ENCODE data around the gene SFXN3.
A peak's percentile ranks its signal among the peaks of the same experiment; 100 is the strongest.

SFXN3 gene

GRCh38 chr10:101031128-101031795 is at the start of gene SFXN3, which contains the start of gene PDZD7:
SFXN3 (plus strand) TSS chr10:101031234; CDS start chr10:101034695, 3,461 bp downstream.
PDZD7 (minus strand) TSS chr10:101031129; CDS start chr10:101030219, 910 bp downstream.
- peak; percentile 98 for DNase-seq
- Mint-ChIP-seq H3K36me3 (ENCODE audit: low read depth) (peaks cover 14% of the 10 kb centered on the region), H3K27me3 (peaks cover 8% of the 10 kb centered on the region), H3K4me3 (peak within 1 kb of the TSS; percentile 77), H3K9me3 (no peaks in the 10 kb centered on the region), H3K4me1 (ENCODE audit: low read depth) (peaks cover 28% of the 10 kb centered on the region), H3K27ac (peak within 1 kb of the TSS; percentile 90)

- Mint-ChIP-seq H3K9me3 (no peaks in the 10 kb centered on the region), H3K4me1 (ENCODE audit: low read depth) (peaks cover 26% of the 10 kb centered on the region), H3K36me3 (ENCODE audit: low read depth) (peaks cover 72% of the 10 kb centered on the region), H3K4me3 (no peak overlapping the region), H3K27me3 (no peaks in the 10 kb centered on the region), H3K27ac (no peak overlapping the region)
- DNase-seq, result peak; percentile 24
These were observed 47.9 kb upstream of the SFXN3 start for GRCh38 chr10:100982916-100983830.

DNA sequence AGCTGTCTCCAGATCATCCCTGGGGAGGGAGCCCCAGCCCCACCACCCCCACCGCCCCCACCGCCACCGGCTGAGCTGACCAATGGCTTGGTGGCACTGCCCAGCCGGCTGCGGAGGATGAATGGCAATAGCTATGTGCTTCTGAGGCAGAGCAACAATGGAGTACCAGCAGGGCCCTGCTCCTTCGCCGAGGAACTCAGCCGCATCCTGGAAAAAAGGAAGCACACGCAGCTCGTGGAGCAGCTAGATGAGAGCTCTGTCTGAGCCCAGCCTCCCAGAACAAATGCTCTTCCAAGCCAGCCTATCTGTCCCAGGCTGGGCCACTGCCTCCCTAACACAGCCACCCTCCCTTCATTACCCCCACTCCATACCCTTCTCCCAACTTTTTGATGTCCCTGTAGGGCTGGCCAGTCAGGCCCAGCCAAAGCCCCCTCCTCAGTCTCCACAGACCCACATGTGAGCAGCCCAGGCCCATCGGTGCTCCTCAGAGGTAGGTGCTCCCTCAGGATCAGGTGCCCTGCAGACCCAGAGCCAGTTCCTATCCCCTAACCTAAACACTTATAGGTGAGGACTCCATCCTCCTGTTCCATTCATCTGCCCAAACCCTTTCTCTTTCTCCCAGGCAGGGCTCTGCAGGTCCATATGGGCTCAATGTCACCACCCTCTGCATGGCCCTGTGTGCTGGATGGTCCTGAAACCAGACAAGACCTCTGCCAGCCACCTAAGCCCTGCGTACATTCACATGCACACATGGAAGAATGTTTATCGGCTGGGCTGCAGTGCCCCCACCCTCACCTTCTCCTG is 47.0 kb upstream of the SFXN3 start:
- no peak overlapping the region for H3K4me3 Mint-ChIP-seq
- no peaks in the 10 kb centered on the region for H3K27me3 Mint-ChIP-seq
- H3K4me1 Mint-ChIP-seq (ENCODE audit: low read depth), result peaks cover 29% of the 10 kb centered on the region
- DNase-seq, result peak; percentile 21
- H3K9me3 Mint-ChIP-seq, result no peaks in the 10 kb centered on the region
- H3K36me3 Mint-ChIP-seq (ENCODE audit: low read depth), result peaks cover 77% of the 10 kb centered on the region
- no peak overlapping the region for H3K27ac Mint-ChIP-seq

DNA sequence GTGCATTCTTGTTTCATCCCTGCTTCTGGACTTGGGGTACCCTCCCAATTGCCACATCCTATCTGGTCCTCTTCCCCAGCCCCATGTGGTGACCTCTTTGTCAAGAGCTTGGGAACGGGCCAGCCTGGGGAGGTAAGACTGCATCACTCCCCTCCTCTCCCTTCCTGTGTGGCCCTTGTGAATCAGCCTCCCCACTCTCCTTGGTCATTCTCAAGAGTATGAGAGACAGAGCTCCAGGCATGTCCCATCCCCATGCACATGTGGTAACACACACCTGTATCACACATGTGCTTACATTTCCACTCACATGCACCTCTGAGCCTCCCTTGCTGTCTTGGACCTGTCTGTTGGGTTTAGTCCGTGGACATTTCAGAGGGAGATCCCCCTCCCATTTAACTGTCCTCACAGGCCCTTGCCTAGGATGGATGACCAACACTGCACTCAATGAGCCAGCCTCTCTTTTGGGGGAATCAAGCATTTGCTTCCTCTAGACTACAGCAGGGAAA is 46.3 kb upstream of the SFXN3 start:
- H3K9me3 Mint-ChIP-seq, result no peaks in the 10 kb centered on the region
- peaks cover 35% of the 10 kb centered on the region for H3K4me1 Mint-ChIP-seq (ENCODE audit: low read depth)
- peaks cover 82% of the 10 kb centered on the region for H3K36me3 Mint-ChIP-seq (ENCODE audit: low read depth)
- DNase-seq, result no peak
- H3K27me3 Mint-ChIP-seq, result no peaks in the 10 kb centered on the region
- H3K27ac Mint-ChIP-seq, result peak overlapping the region; percentile 11
- no peak overlapping the region for H3K4me3 Mint-ChIP-seq

DNA sequence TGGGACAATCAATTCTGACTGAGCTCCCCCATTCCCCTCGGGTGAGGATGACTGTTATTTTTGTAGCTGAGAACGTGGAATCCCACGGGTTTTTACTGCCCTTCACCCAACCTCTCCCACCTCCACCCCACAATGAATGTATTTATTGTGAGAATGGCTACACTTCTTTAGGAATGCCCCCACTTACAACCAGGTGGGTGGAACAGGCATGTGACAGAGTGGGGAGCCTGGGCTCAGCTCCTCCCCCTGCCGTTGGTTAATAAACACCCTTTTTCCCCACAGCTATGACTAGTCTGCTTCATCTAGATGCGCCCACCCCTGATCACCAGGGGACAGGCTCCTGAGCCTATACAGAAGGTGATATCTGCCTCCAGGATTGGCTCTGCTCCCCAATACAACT is 45.7 kb upstream of the SFXN3 start:
- no peaks in the 10 kb centered on the region for H3K27me3 Mint-ChIP-seq
- H3K4me3 Mint-ChIP-seq, result peak overlapping the region; percentile 96
- peaks cover 38% of the 10 kb centered on the region for H3K4me1 Mint-ChIP-seq (ENCODE audit: low read depth)
- peaks cover 83% of the 10 kb centered on the region for H3K36me3 Mint-ChIP-seq (ENCODE audit: low read depth)
- no peak for DNase-seq
- no peaks in the 10 kb centered on the region for H3K9me3 Mint-ChIP-seq
- H3K27ac Mint-ChIP-seq, result peak overlapping the region; percentile 96

GRCh38 chr10:100986623-100986951 is 44.4 kb upstream of the SFXN3 start:
- peak overlapping the region; percentile 96 for H3K27ac Mint-ChIP-seq
- peak overlapping the region; percentile 96 for H3K4me3 Mint-ChIP-seq
- H3K9me3 Mint-ChIP-seq, result no peaks in the 10 kb centered on the region
- H3K27me3 Mint-ChIP-seq, result no peaks in the 10 kb centered on the region
- H3K4me1 Mint-ChIP-seq (ENCODE audit: low read depth), result peaks cover 49% of the 10 kb centered on the region
- no peak for DNase-seq
- H3K36me3 Mint-ChIP-seq (ENCODE audit: low read depth), result peaks cover 83% of the 10 kb centered on the region

- H3K36me3 Mint-ChIP-seq (ENCODE audit: low read depth), result peaks cover 80% of the 10 kb centered on the region
- H3K27ac Mint-ChIP-seq, result peak within 1 kb of the TSS; percentile 96
- peak within 1 kb of the TSS; percentile 96 for H3K4me3 Mint-ChIP-seq
These were observed 43.9 kb upstream of the SFXN3 start, which contains the start of the genes MRPL43 and TWNK for GRCh38 chr10:100986952-100987684. MRPL43 (minus strand) TSS chr10:100987497; CDS start chr10:100987443, 54 bp downstream. TWNK (plus strand) TSS chr10:100987543; CDS start chr10:100988211, 668 bp downstream.

GRCh38 chr10:100987685-100988049 is 43.4 kb upstream of the SFXN3 start:
- peak overlapping the region; percentile 96 for H3K4me3 Mint-ChIP-seq
- no peaks in the 10 kb centered on the region for H3K9me3 Mint-ChIP-seq
- no peak for DNase-seq
- peaks cover 78% of the 10 kb centered on the region for H3K36me3 Mint-ChIP-seq (ENCODE audit: low read depth)
- H3K27ac Mint-ChIP-seq, result peak overlapping the region; percentile 96
- H3K27me3 Mint-ChIP-seq, result no peaks in the 10 kb centered on the region
- H3K4me1 Mint-ChIP-seq (ENCODE audit: low read depth), result peaks cover 49% of the 10 kb centered on the region

More at GRCh38 chr10:100986952-100987684, 43.9 kb upstream of the SFXN3 start, which contains the start of the genes MRPL43 and TWNK:
- Mint-ChIP-seq H3K9me3 (no peaks in the 10 kb centered on the region), H3K27me3 (no peaks in the 10 kb centered on the region), H3K4me1 (ENCODE audit: low read depth) (peaks cover 49% of the 10 kb centered on the region)
- peak; percentile 92 for DNase-seq

GRCh38 chr10:100988166-100988565 is 42.9 kb upstream of the SFXN3 start:
- no peaks in the 10 kb centered on the region for H3K9me3 Mint-ChIP-seq
- peaks cover 49% of the 10 kb centered on the region for H3K4me1 Mint-ChIP-seq (ENCODE audit: low read depth)
- no peaks in the 10 kb centered on the region for H3K27me3 Mint-ChIP-seq
- peaks cover 81% of the 10 kb centered on the region for H3K36me3 Mint-ChIP-seq (ENCODE audit: low read depth)
- DNase-seq, result no peak
- H3K27ac Mint-ChIP-seq, result peak overlapping the region; percentile 96
- peak overlapping the region; percentile 96 for H3K4me3 Mint-ChIP-seq

GRCh38 chr10:100989088-100989487 is 41.9 kb upstream of the SFXN3 start:
- Mint-ChIP-seq H3K36me3 (ENCODE audit: low read depth) (peaks cover 85% of the 10 kb centered on the region), H3K27me3 (no peaks in the 10 kb centered on the region), H3K27ac (no peak overlapping the region), H3K4me1 (ENCODE audit: low read depth) (peaks cover 49% of the 10 kb centered on the region), H3K4me3 (peak overlapping the region; percentile 96), H3K9me3 (no peaks in the 10 kb centered on the region)
- no peak for DNase-seq

- Mint-ChIP-seq H3K36me3 (ENCODE audit: low read depth) (peaks cover 68% of the 10 kb centered on the region), H3K27ac (peak overlapping the region; percentile 39), H3K4me1 (ENCODE audit: low read depth) (peaks cover 41% of the 10 kb centered on the region), H3K4me3 (no peak overlapping the region), H3K27me3 (no peaks in the 10 kb centered on the region), H3K9me3 (no peaks in the 10 kb centered on the region)
- DNase-seq, result no peak
These were observed 36.9 kb upstream of the SFXN3 start for GRCh38 chr10:100993986-100994708.

- no peak for DNase-seq
- Mint-ChIP-seq H3K4me3 (no peak overlapping the region), H3K27me3 (no peaks in the 10 kb centered on the region), H3K27ac (peak overlapping the region; percentile 90), H3K4me1 (ENCODE audit: low read depth) (peaks cover 36% of the 10 kb centered on the region), H3K9me3 (no peaks in the 10 kb centered on the region), H3K36me3 (ENCODE audit: low read depth) (peaks cover 59% of the 10 kb centered on the region)
These were observed 35.9 kb upstream of the SFXN3 start for GRCh38 chr10:100995181-100995580.
